Aorta (tissue), 5 donors: Measurements from ENCODE around the gene TNFRSF17. TPM values are rescaled to one million over a fixed set of nuclear protein-coding genes. Genes with fewer than 3 reads are reported as not detected.

Experiments used
- ATAC-seq: fragments of 200-7000 bp; cut with Tn5 transposase; one replicate; pipeline ENCODE4 v1.9.1; 2022; ENCODE audit warnings: moderate library complexity; ENCODE audit not compliant: low FRiP score
- DNase-seq, 2 donors: peaks; one replicate each; pipeline ENCODE4 v3.0.0-alpha.2; 2020
- H3K27ac ChIP-seq, 2 donors: one replicate each; pipeline ENCODE4 v1.5.1; 2013; ENCODE audit warnings: low read length in 2 of 2, mild to moderate bottlenecking in 2 of 2, moderate library complexity in 2 of 2, control low read depth in 1 of 2, inconsistent platforms in 1 of 2, low read depth in 1 of 2
- H3K27me3 ChIP-seq, 2 donors: one replicate each; pipeline ENCODE4 v1.6.1; 2013; ENCODE audit warnings: control low read depth in 1 of 2, low read length in 1 of 2, mild to moderate bottlenecking in 1 of 2, moderate library complexity in 1 of 2; ENCODE audit not compliant: insufficient read depth in 2 of 2, control insufficient read depth in 1 of 2
- H3K36me3 ChIP-seq, 2 donors: one replicate each; pipeline ENCODE4 v1.6.1; 2013; ENCODE audit warnings: control low read depth in 1 of 2, low read length in 1 of 2, mild to moderate bottlenecking in 1 of 2; ENCODE audit not compliant: insufficient read depth in 2 of 2, control insufficient read depth in 1 of 2
- H3K4me1 ChIP-seq, 2 donors: one replicate each; pipeline ENCODE4 v1.6.1; 2013; ENCODE audit warnings: low read length in 2 of 2, control low read depth in 1 of 2, mild to moderate bottlenecking in 1 of 2, moderate library complexity in 1 of 2; ENCODE audit not compliant: insufficient read depth in 2 of 2, control insufficient read depth in 1 of 2
- H3K4me3 ChIP-seq, 2 donors: one replicate each; pipeline ENCODE4 v1.5.1; 2013; ENCODE audit warnings: low read length in 2 of 2, control low read depth in 1 of 2, mild to moderate bottlenecking in 1 of 2
- H3K9me3 ChIP-seq: one replicate; pipeline ENCODE4 v1.6.1; 2013; ENCODE audit warnings: mild to moderate bottlenecking, low read length; ENCODE audit not compliant: control insufficient read depth
- WGBS, 2 donors: extraction: QIAGEN DNeasy Blood & Tissue Kit; methylation state at CpG; one replicate each; pipeline ENCODE4 v1.1.7; 2013; 5-methylcytosine and 5-hydroxymethylcytosine counted together
- intact Hi-C, 2 donors: fragments of 100-400 bp; cut with DNase I; formaldehyde crosslinking; loops; one replicate each; pipeline versions ENCODE4 v1.14.2 to v1.15.0; 2022
- polyA plus RNA-seq, 2 donors: library from polyadenylated mRNA; stranded (reverse); fragments of 200-250 nt; gene quantifications; one replicate each; pipeline ENCODE4 v1.2.3, GENCODE V29; 2013
- total RNA-seq, 2 donors: library from RNA; stranded (reverse); fragmentation: NEBNext Ultra II Directional; extraction: Animal tissue kit (Norgen Biotek cat#: 25700); gene quantifications; one replicate each; pipeline ENCODE4 v1.2.1, GENCODE V29; 2021
- donor health status: healthy with polysubstance abuse.
- donor health status: Bipolar disorder and iron deficiency.
- donor health status: DM: no; HTN: no; CAD: no.
- donor health status: DM: no; HTN: no; CAD: no.
- donor health status: DM: yes; HTN: yes; CAD: no.

The TNFRSF17 gene
- total and polyA plus RNA-seq, 4 donors = not detected

DNA sequence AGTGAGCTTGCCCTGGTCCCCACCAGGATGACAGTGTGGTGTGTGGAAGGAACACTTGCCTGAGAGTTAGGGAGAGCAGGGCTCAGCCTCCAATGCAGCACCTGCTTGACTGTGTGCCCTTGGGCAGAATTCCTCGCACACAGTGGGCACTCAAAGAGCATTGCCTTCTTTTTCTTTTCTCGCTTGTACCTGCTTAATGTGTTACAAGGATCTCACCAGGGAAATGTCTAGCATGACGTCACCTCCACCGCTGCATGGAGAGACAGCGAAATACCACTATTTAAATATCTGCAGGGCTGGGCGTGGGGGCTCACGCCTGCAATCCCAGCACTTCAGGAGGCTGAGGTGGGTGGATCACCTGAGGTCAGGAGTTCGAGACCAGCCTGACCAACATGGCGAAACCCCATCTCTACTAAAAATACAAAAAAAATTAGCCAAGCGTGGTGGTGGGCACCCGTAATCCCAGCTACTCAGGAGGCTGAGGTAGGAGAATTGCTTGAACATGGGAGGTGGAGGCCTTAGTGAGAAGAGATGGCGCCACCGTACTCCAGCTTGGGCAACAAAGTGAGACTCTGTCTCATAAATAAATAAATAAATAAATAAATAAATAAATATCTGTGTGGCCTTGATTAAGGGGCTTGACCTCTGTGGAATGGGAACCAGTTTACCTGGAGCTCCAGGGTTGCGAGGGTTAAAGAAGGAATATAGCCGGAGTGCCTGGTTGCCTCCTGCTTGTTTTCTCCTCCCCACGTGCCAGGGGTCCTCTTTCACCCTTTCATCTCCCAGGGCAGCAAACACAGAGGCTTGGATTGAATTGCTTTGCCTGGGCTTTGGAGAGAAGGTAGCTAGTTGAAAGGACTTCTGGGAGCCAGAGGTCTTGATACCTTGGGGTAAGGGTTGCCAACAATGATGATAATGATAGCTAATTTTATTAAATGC is 27.8 kb downstream of the TNFRSF17 start:
- WGBS, 2 donors = 91 to 95% methylated on average over 16 of the region's 16 CpGs
- no peak for ATAC-seq
- H3K9me3 ChIP-seq = no peaks in the 10 kb centered on the region

DNA sequence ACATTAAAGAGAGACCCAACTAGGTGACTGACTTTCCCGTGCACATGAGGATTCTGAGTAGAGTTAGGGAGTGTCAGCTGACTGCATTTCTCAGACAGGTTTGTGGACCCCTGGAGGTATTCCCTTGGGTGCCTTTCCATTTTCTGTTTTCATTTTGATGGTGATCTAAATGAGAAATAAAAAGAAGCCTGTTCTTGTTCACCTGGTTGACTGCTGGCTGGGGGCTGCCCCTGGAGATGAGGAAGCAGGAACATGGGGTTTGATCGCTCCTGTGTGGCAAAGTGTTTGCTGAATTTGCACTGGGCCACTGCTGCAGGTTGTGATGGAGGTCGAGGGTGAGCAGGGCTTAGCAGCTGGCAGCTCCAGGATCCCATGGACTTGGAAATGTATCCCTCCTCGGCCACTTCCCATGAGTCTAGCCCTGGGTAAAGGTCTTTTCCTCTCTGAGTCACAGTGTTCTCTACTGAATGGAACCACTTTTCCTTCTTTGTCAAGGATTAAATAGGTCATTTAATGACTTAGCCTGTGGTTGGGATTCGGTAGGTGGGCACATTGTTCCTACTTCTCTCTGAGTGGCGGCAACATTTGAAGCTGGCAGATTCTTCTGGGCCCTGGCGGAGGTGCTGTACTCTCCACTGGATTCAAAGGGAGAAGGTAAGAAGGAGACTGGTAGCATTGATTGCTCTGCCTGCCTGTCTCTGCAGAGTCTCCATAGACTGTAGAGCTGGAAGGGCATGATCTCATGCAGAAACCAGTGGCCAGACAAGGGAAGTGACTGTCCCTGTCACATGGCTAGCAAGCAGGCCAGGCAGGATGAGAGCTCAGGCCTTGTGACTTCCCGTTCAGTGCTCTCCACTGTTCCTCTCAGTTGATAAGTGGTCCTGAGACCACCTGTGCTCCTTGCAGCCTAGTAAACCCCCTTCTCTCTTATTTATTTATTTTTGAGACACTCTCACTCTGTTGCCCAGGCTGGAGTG is 29.4 kb downstream of the TNFRSF17 start:
- intact Hi-C loops = no loop called here
- no peaks in the 10 kb centered on the region for H3K4me1 ChIP-seq
- no peak overlapping the region for H3K27ac ChIP-seq
- ATAC-seq (no peak), DNase-seq (peak in 1 of 2 donors; percentile 83)
- no peaks in the 10 kb centered on the region for H3K27me3 ChIP-seq
- WGBS, 2 donors = 88 to 89% methylated on average over 8 of the region's 8 CpGs
- no peaks in the 10 kb centered on the region for H3K36me3 ChIP-seq
- no peak overlapping the region for H3K4me3 ChIP-seq
- H3K9me3 ChIP-seq = no peaks in the 10 kb centered on the region

More for the DNA sequence above, 27.8 kb downstream of the TNFRSF17 start:
- Histone ChIP-seq H3K4me1 (no peaks in the 10 kb centered on the region), H3K27me3 (no peaks in the 10 kb centered on the region), H3K36me3 (no peaks in the 10 kb centered on the region), H3K27ac (no peak overlapping the region), H3K4me3 (no peak overlapping the region)
- intact Hi-C loops = no loop called here
- DNase-seq = no peak

DNA sequence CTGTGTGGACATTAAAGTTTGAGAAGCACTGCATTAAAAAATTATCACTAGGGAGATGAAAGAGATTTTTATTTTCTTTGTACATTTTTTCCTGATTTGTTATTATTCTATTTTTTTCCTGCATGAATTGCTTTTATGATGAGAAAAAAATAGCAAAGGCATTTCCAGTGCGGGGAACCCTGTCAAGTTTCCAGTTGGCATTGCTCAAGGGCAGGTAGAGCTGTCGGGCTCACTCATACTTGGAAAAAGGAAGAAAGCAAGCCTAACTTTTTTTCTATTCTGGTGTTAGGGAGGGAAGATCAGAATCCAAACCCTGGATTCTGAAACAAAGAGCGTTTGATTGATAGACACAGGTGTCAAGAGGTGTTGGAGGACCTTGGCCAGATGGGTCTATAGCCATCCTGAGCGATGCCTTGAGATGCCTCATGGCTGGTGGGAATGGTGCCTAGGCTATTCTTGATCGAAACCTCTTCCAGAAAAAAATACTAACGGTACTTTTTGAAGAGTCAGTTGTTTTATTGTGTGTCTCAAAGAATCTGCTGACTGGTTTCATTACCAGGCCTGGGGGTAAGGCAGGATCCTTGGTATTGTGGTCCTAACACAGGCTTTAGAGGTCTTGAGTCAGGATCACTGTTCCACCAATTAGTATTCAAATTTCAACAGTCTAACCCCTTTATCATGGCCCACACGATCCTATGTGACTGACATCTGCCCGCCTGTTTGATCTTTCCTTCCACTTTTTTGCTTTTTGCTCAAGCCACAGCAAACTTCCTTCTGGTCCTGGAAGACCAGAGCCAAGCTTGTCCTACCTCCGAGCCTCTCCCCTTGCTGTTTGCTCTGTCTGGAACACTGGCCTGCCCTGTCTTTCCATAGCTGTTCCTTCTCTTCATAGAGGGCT is 31.7 kb downstream of the TNFRSF17 start:
- intact Hi-C loops = no loop called here
- no peaks in the 10 kb centered on the region for H3K27me3 ChIP-seq
- no peaks in the 10 kb centered on the region for H3K36me3 ChIP-seq
- WGBS, 2 donors = 73 to 74% methylated on average over 9 of the region's 9 CpGs
- ATAC-seq (no peak), DNase-seq (no peak)
- no peaks in the 10 kb centered on the region for H3K9me3 ChIP-seq
- H3K4me1 ChIP-seq = no peaks in the 10 kb centered on the region
- H3K4me3 ChIP-seq = no peak overlapping the region
- H3K27ac ChIP-seq = no peak overlapping the region

DNA sequence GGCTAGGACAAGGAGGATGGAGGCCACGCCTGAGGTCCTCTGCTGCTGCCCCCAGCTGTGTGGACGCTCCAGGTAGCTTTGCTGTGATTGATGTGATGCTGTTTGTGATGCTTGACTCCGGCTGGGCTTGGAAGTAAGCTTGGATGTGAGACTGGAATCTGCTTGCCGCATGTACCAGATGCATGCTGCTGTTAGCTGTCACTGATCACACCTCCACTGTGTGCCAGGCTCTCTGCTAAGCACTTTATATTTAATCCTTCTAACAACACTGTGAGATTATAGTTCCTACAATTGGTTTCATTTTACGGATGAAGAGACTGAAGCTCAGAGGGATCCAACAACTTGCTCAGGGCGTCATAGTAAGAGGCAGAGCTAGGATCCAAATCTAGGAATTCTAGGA is 35.0 kb downstream of the TNFRSF17 start:
- Histone ChIP-seq H3K36me3 (peaks cover 2% of the 10 kb centered on the region in 2 donors), H3K27ac (no peak overlapping the region), H3K4me3 (no peak overlapping the region), H3K9me3 (no peaks in the 10 kb centered on the region), H3K4me1 (no peaks in the 10 kb centered on the region), H3K27me3 (no peaks in the 10 kb centered on the region)
- WGBS, 2 donors = 87 to 88% methylated on average over 6 of the region's 6 CpGs
- ATAC-seq (no peak), DNase-seq (no peak)
- intact Hi-C loops = no loop called here

DNA sequence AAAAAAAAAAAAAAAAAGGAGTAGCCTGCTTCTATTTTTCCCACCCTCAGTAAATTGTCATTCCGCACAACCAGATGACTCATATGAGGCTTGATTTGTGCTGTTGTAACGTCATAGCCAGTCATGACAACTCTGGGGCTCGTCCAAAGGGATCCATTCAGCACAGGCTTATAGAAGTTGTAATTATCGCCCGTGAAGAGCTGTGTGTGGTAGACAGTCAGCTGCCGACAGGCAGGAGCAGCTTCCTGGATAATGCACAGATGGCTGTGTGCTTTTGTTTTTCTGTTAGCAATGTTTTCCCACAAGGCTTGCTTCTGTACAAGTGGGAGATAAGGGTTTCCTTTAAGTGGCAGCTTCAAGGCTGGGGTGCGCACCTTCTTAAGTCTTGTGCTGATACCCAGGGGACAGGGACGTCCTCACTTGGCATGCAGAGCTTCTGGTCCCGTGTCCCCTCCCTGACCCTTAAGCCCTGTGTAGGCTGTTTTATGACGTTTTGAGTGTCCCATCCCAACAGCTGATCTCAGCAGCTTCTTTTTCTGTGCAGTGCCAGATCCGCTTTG is 37.5 kb downstream of the TNFRSF17 start:
- Histone ChIP-seq H3K36me3 (peaks cover 2 to 5% of the 10 kb centered on the region in 2 donors), H3K27me3 (no peaks in the 10 kb centered on the region), H3K4me3 (no peak overlapping the region), H3K4me1 (no peaks in the 10 kb centered on the region), H3K9me3 (no peaks in the 10 kb centered on the region), H3K27ac (no peak overlapping the region)
- intact Hi-C loops = no loop called here
- 79 to 82% methylated on average over 11 of the region's 11 CpGs for WGBS, 2 donors
- ATAC-seq (no peak), DNase-seq (no peak)

DNA sequence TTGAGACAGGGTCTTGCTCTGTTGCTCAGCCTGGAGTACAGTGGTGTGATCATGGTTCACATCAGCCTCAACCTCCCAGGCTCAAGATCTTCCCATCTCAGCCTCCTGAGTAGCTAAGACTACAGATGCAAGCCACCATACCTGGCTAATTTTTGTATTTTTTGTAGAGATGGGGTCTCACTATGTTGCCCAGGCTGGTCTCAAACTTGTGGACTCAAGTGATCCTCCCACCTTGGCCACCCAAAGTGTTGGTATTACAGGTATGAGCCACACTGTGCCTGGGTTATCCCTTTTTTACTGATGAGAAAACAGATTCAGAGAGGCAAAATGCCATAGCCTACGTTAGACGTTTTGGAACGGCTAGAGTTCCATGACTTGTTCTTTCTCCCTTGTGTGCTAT is 41.6 kb downstream of the TNFRSF17 start:
- Histone ChIP-seq H3K27ac (no peak overlapping the region), H3K36me3 (peaks cover 2 to 5% of the 10 kb centered on the region in 2 donors), H3K27me3 (no peaks in the 10 kb centered on the region), H3K4me3 (no peak overlapping the region), H3K4me1 (no peaks in the 10 kb centered on the region), H3K9me3 (no peaks in the 10 kb centered on the region)
- intact Hi-C loops = no loop called here
- ATAC-seq = no peak
- DNase-seq = no peak
- WGBS, 2 donors = 91 to 95% methylated on average over 3 of the region's 3 CpGs

DNA sequence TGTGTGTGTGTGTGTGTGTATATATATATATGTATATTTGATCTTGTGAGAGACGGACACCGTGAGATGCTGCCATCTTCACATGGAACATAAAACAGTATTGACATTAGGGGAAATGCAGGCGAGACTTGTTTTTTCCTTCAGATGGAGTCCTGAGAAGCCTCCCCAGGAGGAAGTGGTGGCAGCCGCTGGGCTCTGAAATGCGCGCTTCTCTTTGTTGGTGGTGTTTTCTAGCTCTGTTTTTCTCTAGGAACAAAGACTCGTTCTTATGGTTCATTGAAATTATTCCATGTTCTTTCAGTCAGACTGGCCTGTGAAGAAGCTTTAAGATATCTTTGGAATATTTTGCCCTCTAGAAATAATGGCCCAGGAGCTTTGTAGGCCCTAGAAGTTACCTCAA is 44.5 kb downstream of the TNFRSF17 start:
- H3K27ac ChIP-seq = no peak overlapping the region
- WGBS, 2 donors = 91% methylated on average over 7 of the region's 7 CpGs
- intact Hi-C loops = no loop called here

DNA sequence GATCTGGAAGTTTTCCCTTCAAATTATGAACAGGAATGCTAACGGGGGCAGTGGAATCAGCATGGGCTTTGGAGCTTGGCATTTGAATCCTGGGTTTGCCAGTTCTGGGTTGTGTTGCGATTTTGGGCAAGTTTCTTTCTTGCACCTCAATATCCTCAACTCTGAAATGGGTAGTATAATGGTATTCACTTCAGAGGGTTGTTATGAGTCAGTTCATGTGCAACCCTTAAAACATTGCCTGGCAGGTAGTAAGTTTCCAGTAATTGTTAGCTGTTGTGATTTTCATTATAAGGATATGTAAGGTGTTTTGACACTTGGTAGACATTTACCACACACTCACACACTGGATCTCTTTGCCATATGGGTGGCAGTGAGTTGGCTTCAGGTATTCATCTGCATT is 44.9 kb downstream of the TNFRSF17 start:
- Histone ChIP-seq H3K4me3 (no peak overlapping the region), H3K27ac (no peak overlapping the region), H3K36me3 (peaks cover 0 to 4% of the 10 kb centered on the region in 2 donors), H3K9me3 (no peaks in the 10 kb centered on the region), H3K4me1 (no peaks in the 10 kb centered on the region), H3K27me3 (no peaks in the 10 kb centered on the region)
- DNase-seq (no peak), ATAC-seq (no peak)
- intact Hi-C loops = no loop called here
- 94 to 98% methylated on average over 2 of the region's 2 CpGs for WGBS, 2 donors

More for the DNA sequence above, 44.5 kb downstream of the TNFRSF17 start:
- Histone ChIP-seq H3K4me1 (no peaks in the 10 kb centered on the region), H3K9me3 (no peaks in the 10 kb centered on the region), H3K36me3 (peaks cover 0 to 5% of the 10 kb centered on the region in 2 donors), H3K4me3 (no peak overlapping the region), H3K27me3 (no peaks in the 10 kb centered on the region)
- ATAC-seq = no peak
- DNase-seq = no peak
